Activated CD4-positive, alpha-beta T cell treated with anti-CD3 and anti-CD28 coated beads, Interleukin-2, amount 10 ng/mL, durations not matched to agents 24 days and 14 days (primary cell): ENCODE data around the gene HS3ST3A1. TPM values are rescaled to one million over a fixed set of nuclear protein-coding genes. Genes with fewer than 3 reads are reported as not detected.

Experiments
- DNase-seq: peaks from one replicate; pipeline ENCODE4 v3.0.0; 2022
- H3K27ac Mint-ChIP-seq: one replicate; pipeline ENCODE4 v1.8.0; 2022; ENCODE audit warnings: mild to moderate bottlenecking, mixed read lengths
- H3K27me3 Mint-ChIP-seq: one replicate; pipeline ENCODE4 v1.8.0; 2022; ENCODE audit warnings: mixed read lengths
- H3K36me3 Mint-ChIP-seq: one replicate; pipeline ENCODE4 v1.8.0; 2022; ENCODE audit warnings: low read depth, mild to moderate bottlenecking, mixed read lengths
- H3K4me1 Mint-ChIP-seq: one replicate; pipeline ENCODE4 v1.8.0; 2021; ENCODE audit warnings: mixed read lengths
- H3K4me3 Mint-ChIP-seq: one replicate; pipeline ENCODE4 v1.8.0; 2022; ENCODE audit warnings: mild to moderate bottlenecking, moderate library complexity, mixed read lengths
- H3K9me3 Mint-ChIP-seq: one replicate; pipeline ENCODE4 v1.8.0; 2021; ENCODE audit warnings: mixed read lengths
- intact Hi-C: fragments of 100-400 bp; cut with micrococcal nuclease; formaldehyde crosslinking; loops from one replicate; pipeline ENCODE4 v1.15.1; 2023
- total RNA-seq: library from RNA; stranded (reverse); gene quantifications from 2 replicates; pipeline ENCODE4 v1.2.3, GENCODE V29; 2022

The HS3ST3A1 gene
- total RNA-seq, 1 donor from 2014 or later = 2.3 TPM

GRCh38 chr17:13594310-13594709 lies 7.4 kb downstream of the HS3ST3A1 start:
- no peak overlapping the region for H3K27ac Mint-ChIP-seq

DNA sequence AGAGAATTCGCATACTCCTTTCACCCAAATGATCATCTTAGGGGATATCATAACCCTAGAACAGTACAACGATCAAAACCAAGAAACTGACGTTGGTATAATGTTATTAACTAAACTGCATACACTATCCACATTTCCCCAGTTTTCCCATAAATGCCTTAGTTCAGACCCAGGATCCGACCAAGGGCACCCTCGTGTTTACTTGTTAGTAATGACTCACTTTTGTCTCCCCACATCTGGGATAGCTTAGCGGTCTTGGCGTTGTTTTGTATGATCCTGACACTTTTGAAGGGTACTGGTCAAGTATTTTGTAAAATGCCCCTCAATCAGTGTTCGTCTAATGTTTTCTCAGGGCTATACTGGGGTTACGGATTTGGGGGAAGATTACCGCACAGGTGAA lies 8.0 kb downstream of the HS3ST3A1 start:
- Mint-ChIP-seq H3K4me1 (peaks cover 7% of the 10 kb centered on the region), H3K27me3 (peaks cover 36% of the 10 kb centered on the region), H3K4me3 (no peak overlapping the region), H3K36me3 (no peaks in the 10 kb centered on the region), H3K27ac (no peak overlapping the region), H3K9me3 (no peaks in the 10 kb centered on the region)
- intact Hi-C loops = loop anchor here (1.0 to 10.0 kb wide), 2 partner anchors 1220 to 1581 kb away; no protein-coding TSS in a partner anchor
- DNase-seq = no peak

More at GRCh38 chr17:13594310-13594709, 7.4 kb downstream of the HS3ST3A1 start:
- H3K36me3 Mint-ChIP-seq = no peaks in the 10 kb centered on the region
- intact Hi-C loops = loop anchor here (1.0 to 10.0 kb wide), 2 partner anchors 1219 to 1580 kb away; no protein-coding TSS in a partner anchor
- no peak overlapping the region for H3K4me3 Mint-ChIP-seq
- H3K4me1 Mint-ChIP-seq = peaks cover 7% of the 10 kb centered on the region
- no peak for DNase-seq
- peaks cover 40% of the 10 kb centered on the region for H3K27me3 Mint-ChIP-seq
- no peaks in the 10 kb centered on the region for H3K9me3 Mint-ChIP-seq

GRCh38 chr17:13593021-13593751 lies 8.5 kb downstream of the HS3ST3A1 start:
- Mint-ChIP-seq H3K4me3 (no peak overlapping the region), H3K27me3 (peaks cover 32% of the 10 kb centered on the region), H3K9me3 (no peaks in the 10 kb centered on the region), H3K27ac (no peak overlapping the region), H3K36me3 (no peaks in the 10 kb centered on the region), H3K4me1 (peaks cover 7% of the 10 kb centered on the region)
- DNase-seq = no peak
- intact Hi-C loops = loop anchor here (10.0 kb wide), 1 partner anchor 1582 kb away; no protein-coding TSS in a partner anchor

GRCh38 chr17:13592427-13592826 lies 9.3 kb downstream of the HS3ST3A1 start:
- H3K27me3 Mint-ChIP-seq = peaks cover 26% of the 10 kb centered on the region
- no peak for DNase-seq
- H3K9me3 Mint-ChIP-seq = no peaks in the 10 kb centered on the region
- H3K4me1 Mint-ChIP-seq = peaks cover 5% of the 10 kb centered on the region
- no peaks in the 10 kb centered on the region for H3K36me3 Mint-ChIP-seq
- H3K27ac Mint-ChIP-seq = no peak overlapping the region
- H3K4me3 Mint-ChIP-seq = no peak overlapping the region
- intact Hi-C loops = loop anchor here (10.0 kb wide), 1 partner anchor 1582 kb away; no protein-coding TSS in a partner anchor

DNA sequence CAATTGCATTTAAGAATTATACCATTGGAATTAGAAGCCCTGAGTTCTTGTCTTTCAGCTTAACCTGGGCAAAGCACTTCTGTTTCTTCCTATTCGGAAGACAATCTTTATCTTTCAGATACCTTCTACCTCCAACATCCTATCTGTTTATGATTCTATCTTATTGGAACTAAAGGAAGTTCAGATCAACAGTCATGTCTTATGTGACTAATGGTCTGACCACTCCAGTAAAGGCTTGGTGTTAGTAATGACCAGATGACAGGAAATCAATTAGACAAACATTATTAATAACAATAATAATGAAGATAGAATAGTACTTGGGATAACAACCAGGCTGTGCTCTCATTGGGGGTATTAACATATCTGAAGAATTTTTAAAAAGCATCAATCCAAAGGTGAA lies 11.3 kb downstream of the HS3ST3A1 start:
- no peak overlapping the region for H3K4me3 Mint-ChIP-seq
- peaks cover 11% of the 10 kb centered on the region for H3K27me3 Mint-ChIP-seq
- H3K4me1 Mint-ChIP-seq = peaks cover 5% of the 10 kb centered on the region
- no peaks in the 10 kb centered on the region for H3K9me3 Mint-ChIP-seq
- no peaks in the 10 kb centered on the region for H3K36me3 Mint-ChIP-seq
- intact Hi-C loops = loop anchor here (10.0 kb wide), 1 partner anchor 1584 kb away; no protein-coding TSS in a partner anchor
- no peak for DNase-seq
- H3K27ac Mint-ChIP-seq = no peak overlapping the region

- no peak for DNase-seq
- H3K9me3 Mint-ChIP-seq = no peaks in the 10 kb centered on the region
- H3K27me3 Mint-ChIP-seq = peaks cover 4% of the 10 kb centered on the region
- H3K4me1 Mint-ChIP-seq = peaks cover 1% of the 10 kb centered on the region
- intact Hi-C loops = loop anchor here (10.0 kb wide), 1 partner anchor 1585 kb away; no protein-coding TSS in a partner anchor
- H3K36me3 Mint-ChIP-seq = no peaks in the 10 kb centered on the region
- no peak overlapping the region for H3K27ac Mint-ChIP-seq
- H3K4me3 Mint-ChIP-seq = no peak overlapping the region
Observed at GRCh38 chr17:13589658-13590057, 12.1 kb downstream of the HS3ST3A1 start.

DNA sequence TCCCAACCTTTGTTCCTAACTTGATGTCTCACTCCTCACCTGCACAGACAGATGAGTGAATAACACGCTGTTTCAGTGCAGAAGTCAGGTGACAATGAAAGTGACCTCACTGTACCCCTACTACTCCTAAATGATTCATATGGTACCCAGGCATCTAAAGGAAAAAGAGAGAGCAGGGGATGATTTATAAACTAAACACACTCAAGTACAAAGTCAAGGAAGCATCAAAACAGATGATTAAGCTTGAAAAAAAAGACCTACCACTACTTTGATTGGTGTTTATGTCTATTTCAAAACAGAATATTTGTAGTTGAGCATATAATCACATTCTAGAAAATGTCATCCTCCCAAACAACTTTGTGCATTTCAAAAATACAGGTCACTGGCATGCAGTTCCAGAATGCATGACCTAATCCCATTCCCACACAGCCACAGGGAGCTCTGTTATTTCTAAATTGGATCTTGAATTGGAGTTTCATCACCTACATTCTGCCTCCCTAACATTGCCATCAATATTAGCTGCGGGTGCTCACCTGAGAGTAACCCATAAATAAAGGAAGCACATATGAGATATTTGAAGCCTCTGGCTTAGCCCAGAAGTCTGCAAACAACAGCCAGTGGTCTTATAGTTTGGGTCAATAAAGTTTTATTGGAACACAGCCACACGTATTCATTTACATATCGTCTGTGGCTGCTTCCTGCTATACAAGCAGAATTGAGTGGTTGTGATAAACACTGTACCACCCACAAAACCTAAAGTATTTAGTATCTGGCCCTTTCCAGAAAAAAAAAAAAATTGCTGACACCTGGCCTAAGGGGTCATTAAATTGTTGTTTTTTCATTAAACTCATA lies 14.0 kb downstream of the HS3ST3A1 start:
- Mint-ChIP-seq H3K36me3 (no peaks in the 10 kb centered on the region), H3K27ac (no peak overlapping the region), H3K27me3 (peaks cover 7% of the 10 kb centered on the region), H3K4me1 (no peaks in the 10 kb centered on the region), H3K9me3 (no peaks in the 10 kb centered on the region), H3K4me3 (no peak overlapping the region)
- intact Hi-C loops = no loop called here
- DNase-seq = no peak

DNA sequence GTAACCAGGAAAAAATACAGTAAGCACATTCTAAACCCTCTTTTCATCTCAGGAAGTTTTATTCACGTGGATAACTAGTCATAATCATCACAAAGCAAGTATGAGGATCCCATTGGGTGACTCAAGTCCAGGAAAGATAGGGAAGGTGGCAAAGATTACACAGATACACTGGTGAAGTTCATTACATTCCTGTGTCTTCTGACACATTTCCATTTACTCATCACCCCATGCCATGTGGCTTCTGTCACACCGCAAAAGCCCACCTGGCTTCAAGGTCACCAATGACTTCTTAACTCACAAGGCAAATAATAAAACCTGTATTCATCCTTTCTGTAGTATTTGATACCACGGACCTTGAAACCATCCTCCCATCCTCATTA lies 17.0 kb downstream of the HS3ST3A1 start:
- no peak overlapping the region for H3K4me3 Mint-ChIP-seq
- intact Hi-C loops = no loop called here
- H3K36me3 Mint-ChIP-seq = no peaks in the 10 kb centered on the region
- no peak for DNase-seq
- H3K9me3 Mint-ChIP-seq = no peaks in the 10 kb centered on the region
- H3K4me1 Mint-ChIP-seq = no peaks in the 10 kb centered on the region
- peaks cover 7% of the 10 kb centered on the region for H3K27me3 Mint-ChIP-seq
- H3K27ac Mint-ChIP-seq = no peak overlapping the region

- Mint-ChIP-seq H3K36me3 (no peaks in the 10 kb centered on the region), H3K27me3 (peaks cover 7% of the 10 kb centered on the region), H3K27ac (no peak overlapping the region), H3K4me1 (no peaks in the 10 kb centered on the region), H3K9me3 (no peaks in the 10 kb centered on the region), H3K4me3 (no peak overlapping the region)
- DNase-seq = no peak
- intact Hi-C loops = no loop called here
Observed at GRCh38 chr17:13583996-13584700, 17.6 kb downstream of the HS3ST3A1 start.

- H3K4me1 Mint-ChIP-seq = no peaks in the 10 kb centered on the region
- intact Hi-C loops = no loop called here
Observed at GRCh38 chr17:13582776-13583547, 18.8 kb downstream of the HS3ST3A1 start.

DNA sequence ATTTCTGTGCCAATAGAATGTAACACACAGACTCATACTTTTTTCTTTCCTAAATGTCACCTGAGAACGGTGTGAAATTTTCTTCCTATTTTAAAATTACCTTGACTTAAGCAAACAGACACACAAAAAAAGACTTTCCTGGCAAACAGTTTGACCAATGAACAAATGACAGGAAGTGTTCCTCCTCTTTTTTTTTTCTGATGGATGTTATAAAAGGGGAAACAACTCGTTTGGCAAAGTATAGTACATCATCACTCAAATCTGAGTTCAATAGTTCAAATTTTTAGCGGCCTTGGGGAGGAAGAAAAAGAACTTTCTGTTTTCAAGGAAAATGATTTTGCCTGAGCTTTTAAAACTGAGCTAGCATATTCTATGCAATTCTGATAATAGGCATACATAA lies 19.8 kb downstream of the HS3ST3A1 start:
- H3K36me3 Mint-ChIP-seq = no peaks in the 10 kb centered on the region
- H3K4me1 Mint-ChIP-seq = no peaks in the 10 kb centered on the region
- H3K27me3 Mint-ChIP-seq = peaks cover 7% of the 10 kb centered on the region
- H3K4me3 Mint-ChIP-seq = no peak overlapping the region
- no peaks in the 10 kb centered on the region for H3K9me3 Mint-ChIP-seq
- DNase-seq = no peak
- intact Hi-C loops = no loop called here
- H3K27ac Mint-ChIP-seq = no peak overlapping the region

More at GRCh38 chr17:13582776-13583547, 18.8 kb downstream of the HS3ST3A1 start:
- H3K27ac Mint-ChIP-seq = no peak overlapping the region
- no peaks in the 10 kb centered on the region for H3K36me3 Mint-ChIP-seq
- H3K27me3 Mint-ChIP-seq = peaks cover 7% of the 10 kb centered on the region
- H3K9me3 Mint-ChIP-seq = no peaks in the 10 kb centered on the region
- H3K4me3 Mint-ChIP-seq = no peak overlapping the region
- no peak for DNase-seq

- no peaks in the 10 kb centered on the region for H3K36me3 Mint-ChIP-seq
- peaks cover 7% of the 10 kb centered on the region for H3K27me3 Mint-ChIP-seq
- H3K9me3 Mint-ChIP-seq = no peaks in the 10 kb centered on the region
- intact Hi-C loops = no loop called here
- H3K4me3 Mint-ChIP-seq = no peak overlapping the region
- H3K4me1 Mint-ChIP-seq = no peaks in the 10 kb centered on the region
- no peak for DNase-seq
- H3K27ac Mint-ChIP-seq = no peak overlapping the region
Observed at GRCh38 chr17:13580790-13581189, 20.9 kb downstream of the HS3ST3A1 start.
